ENCODE data around the gene RNF4.

RNF4 gene

GRCh38 chr4:2432004-2432403 is 36.9 kb upstream of the RNF4 start:
- TF ChIP-seq TOX (CRISPR knock-in tag; IDR thresholded peaks at IDR 0.05; ENCODE audit: borderline replicate concordance) (no peak), PPARA (CRISPR knock-in tag; IDR thresholded peaks at IDR 0.05; ENCODE audit: borderline replicate concordance) (no peak), CREB5 (CRISPR knock-in tag; IDR thresholded peaks at IDR 0.05; ENCODE audit: low read depth) (no peak), CSRNP3 (CRISPR knock-in tag; IDR thresholded peaks at IDR 0.05) (no peak), PATZ1 (CRISPR knock-in tag; IDR thresholded peaks at IDR 0.05; ENCODE audit: borderline replicate concordance) (no peak), ESRRG (CRISPR knock-in tag; IDR thresholded peaks at IDR 0.05) (no peak), GLIS3 (CRISPR knock-in tag; IDR thresholded peaks at IDR 0.05) (no peak), TSHZ2 (CRISPR knock-in tag; IDR thresholded peaks at IDR 0.05) (no peak), POU6F1 (CRISPR knock-in tag; IDR thresholded peaks at IDR 0.05; ENCODE audit: borderline replicate concordance, low read depth) (no peak), CSDC2 (CRISPR knock-in tag; IDR thresholded peaks at IDR 0.05) (no peak), ZNF8 (CRISPR knock-in tag; IDR thresholded peaks at IDR 0.05) (no peak), ISL1 (CRISPR knock-in tag; IDR thresholded peaks at IDR 0.05) (no peak), RARB (CRISPR knock-in tag; IDR thresholded peaks at IDR 0.05) (no peak), ZNF70 (CRISPR knock-in tag; IDR thresholded peaks at IDR 0.05) (no peak), ARNTL (CRISPR knock-in tag; IDR thresholded peaks at IDR 0.05; ENCODE audit: borderline replicate concordance, low read depth) (no peak), ZFP30 (CRISPR knock-in tag; IDR thresholded peaks at IDR 0.05) (no peak)
- no peak for ATAC-seq

- no peak for TF ChIP-seq GLIS3 (CRISPR knock-in tag; IDR thresholded peaks at IDR 0.05)
- TF ChIP-seq TOX (CRISPR knock-in tag; IDR thresholded peaks at IDR 0.05; ENCODE audit: borderline replicate concordance) = no peak
- no peak for TF ChIP-seq OSR1 (CRISPR knock-in tag; IDR thresholded peaks at IDR 0.05)
- TF ChIP-seq ARNTL (CRISPR knock-in tag; IDR thresholded peaks at IDR 0.05; ENCODE audit: borderline replicate concordance, low read depth) = no peak
- TF ChIP-seq ESRRG (CRISPR knock-in tag; IDR thresholded peaks at IDR 0.05) = no peak
- TF ChIP-seq ZC3H10 (CRISPR knock-in tag; IDR thresholded peaks at IDR 0.05) = no peak
- TF ChIP-seq ZNF565 (CRISPR knock-in tag; conservative IDR thresholded peaks at IDR 0.05; ENCODE audit: low read depth) = no peak
- TF ChIP-seq ZFP3 (CRISPR knock-in tag; IDR thresholded peaks at IDR 0.05) = no peak
- TF ChIP-seq ISL1 (CRISPR knock-in tag; IDR thresholded peaks at IDR 0.05) = no peak
- TF ChIP-seq ZNF70 (CRISPR knock-in tag; IDR thresholded peaks at IDR 0.05) = no peak
- TF ChIP-seq POU6F1 (CRISPR knock-in tag; IDR thresholded peaks at IDR 0.05; ENCODE audit: borderline replicate concordance, low read depth) = no peak
- TF ChIP-seq TSHZ2 (CRISPR knock-in tag; IDR thresholded peaks at IDR 0.05) = no peak
- no peak for TF ChIP-seq TCF4 (CRISPR knock-in tag; IDR thresholded peaks at IDR 0.05; ENCODE audit: borderline replicate concordance)
- TF ChIP-seq PATZ1 (CRISPR knock-in tag; IDR thresholded peaks at IDR 0.05; ENCODE audit: borderline replicate concordance) = no peak
- TF ChIP-seq ZFP30 (CRISPR knock-in tag; IDR thresholded peaks at IDR 0.05) = no peak
- TF ChIP-seq SNAI2 (CRISPR knock-in tag; IDR thresholded peaks at IDR 0.05) = no peak
- no peak for TF ChIP-seq RARB (CRISPR knock-in tag; IDR thresholded peaks at IDR 0.05)
- no peak for TF ChIP-seq PPARA (CRISPR knock-in tag; IDR thresholded peaks at IDR 0.05; ENCODE audit: borderline replicate concordance)
Observed at GRCh38 chr4:2432991-2433530, 35.8 kb upstream of the RNF4 start.

More at GRCh38 chr4:2432991-2433530, 35.8 kb upstream of the RNF4 start:
- peak; percentile 76 for ATAC-seq

All from SK-N-SH treated with all-trans-retinoic acid at 6 μM for 48 hours (cell line).